ENCODE data around the gene SEMA4D.

SEMA4D gene

GRCh38 chr9:89409466-89409865 lies 88.4 kb downstream of the SEMA4D start:
- H3K4me3 ChIP-seq (replicated peaks; ENCODE audit: low read depth, low read length) = no peak overlapping the region
- DNase-seq (ENCODE audit: low read depth) = no peak

GRCh38 chr9:89408628-89409101 lies 89.2 kb downstream of the SEMA4D start:
- H3K4me3 ChIP-seq (replicated peaks; ENCODE audit: low read depth, low read length) = no peak overlapping the region
- no peak for TF ChIP-seq CTCF (IDR thresholded peaks at IDR 0.05; ENCODE audit: low read length, missing control alignments)
- no peak for DNase-seq (ENCODE audit: low read depth)

More at GRCh38 chr9:89409466-89409865, 88.4 kb downstream of the SEMA4D start:
- TF ChIP-seq CTCF (IDR thresholded peaks at IDR 0.05; ENCODE audit: low read length, missing control alignments) = no peak

- TF ChIP-seq CTCF (IDR thresholded peaks at IDR 0.05; ENCODE audit: low read length, missing control alignments) = no peak
- no peak overlapping the region for H3K4me3 ChIP-seq (replicated peaks; ENCODE audit: low read depth, low read length)
- peak; percentile 20 for DNase-seq (ENCODE audit: low read depth)
Observed at GRCh38 chr9:89407070-89407469, 90.8 kb downstream of the SEMA4D start.

GRCh38 chr9:89405826-89406225 lies 92.1 kb downstream of the SEMA4D start:
- no peak for DNase-seq (ENCODE audit: low read depth)
- H3K4me3 ChIP-seq (replicated peaks; ENCODE audit: low read depth, low read length) = no peak overlapping the region
- no peak for TF ChIP-seq CTCF (IDR thresholded peaks at IDR 0.05; ENCODE audit: low read length, missing control alignments)

- no peak for DNase-seq (ENCODE audit: low read depth)
- H3K4me3 ChIP-seq (replicated peaks; ENCODE audit: low read depth, low read length) = no peak overlapping the region
- no peak for TF ChIP-seq CTCF (IDR thresholded peaks at IDR 0.05; ENCODE audit: low read length, missing control alignments)
Observed at GRCh38 chr9:89404074-89404473, 93.8 kb downstream of the SEMA4D start.

GRCh38 chr9:89402695-89403427 lies 95.1 kb downstream of the SEMA4D start:
- H3K4me3 ChIP-seq (replicated peaks; ENCODE audit: low read depth, low read length) = no peak overlapping the region
- no peak for TF ChIP-seq CTCF (IDR thresholded peaks at IDR 0.05; ENCODE audit: low read length, missing control alignments)
- DNase-seq (ENCODE audit: low read depth) = no peak

Data from fibroblast of pulmonary artery (primary cell).